ENCODE results near the gene POFUT1. TPM values are rescaled to one million over a fixed set of nuclear protein-coding genes. Genes with fewer than 3 reads are reported as not detected.

The POFUT1 gene
- total RNA-seq, 1 experiment from 2014 or later: 29.4 TPM

DNA sequence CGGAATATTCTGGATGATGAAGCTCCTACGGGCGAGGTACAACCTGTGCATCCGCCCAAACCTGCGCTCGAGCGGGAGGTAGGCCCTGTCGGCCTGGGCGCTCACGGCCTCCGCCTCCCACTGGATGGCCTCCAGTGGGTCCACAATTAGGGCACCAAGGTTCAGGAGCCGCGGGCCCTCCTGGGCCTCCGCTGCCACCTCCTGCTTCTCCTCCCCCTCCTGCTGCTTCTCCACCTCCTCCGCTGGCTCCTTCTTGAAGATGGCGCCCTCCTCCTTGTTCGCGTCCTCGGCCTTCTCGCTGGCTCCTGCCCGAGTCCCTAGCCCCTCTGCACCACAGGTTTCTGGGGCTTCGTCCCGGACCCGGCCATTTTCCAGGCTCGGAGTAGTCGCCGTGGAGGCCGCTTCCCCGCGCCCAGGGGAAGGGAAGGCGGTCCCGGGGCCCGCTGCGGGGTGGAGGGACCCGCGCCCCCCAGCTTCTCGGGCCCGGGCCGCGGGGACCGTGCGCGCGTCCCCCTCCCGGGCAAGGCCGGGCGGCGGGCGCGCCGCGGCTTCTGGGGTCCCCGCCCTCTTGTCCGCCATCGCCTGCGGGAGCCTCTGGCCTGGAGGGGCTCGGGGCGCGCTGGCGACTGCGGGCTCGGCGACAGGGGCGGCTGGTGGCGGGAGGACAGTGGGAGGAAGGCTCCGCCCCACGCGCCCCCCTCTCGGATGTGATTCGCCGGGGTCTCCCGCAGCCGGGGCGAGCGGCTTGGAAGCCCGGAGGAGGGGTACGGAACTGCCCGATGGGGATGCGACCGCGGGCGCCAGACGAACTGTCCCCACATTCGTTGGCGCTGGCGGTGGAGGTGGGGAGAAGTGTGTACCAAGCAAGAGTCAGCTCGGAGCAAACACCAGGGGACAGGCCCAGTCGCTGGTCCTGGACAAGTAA, 17.7 kb upstream of the POFUT1 start (continued):
- TF ChIP-seq TEAD1 (CRISPR knock-in tag; IDR thresholded peaks at IDR 0.05) (0 out of 2 replicates have a peak, but pooled peaks have one; percentile 8), OVOL2 (CRISPR knock-in tag; IDR thresholded peaks at IDR 0.05; ENCODE audit: borderline replicate concordance) (no peak), SMAD3 (CRISPR knock-in tag; IDR thresholded peaks at IDR 0.05; ENCODE audit: borderline replicate concordance) (no peak), ZNF263 (CRISPR knock-in tag; IDR thresholded peaks at IDR 0.05; ENCODE audit: low read depth) (0 out of 2 replicates have a peak, but pooled peaks have one; percentile 4), ZSCAN18 (CRISPR knock-in tag; IDR thresholded peaks at IDR 0.05) (no peak)
- TF ChIP-seq, protein P1, sequence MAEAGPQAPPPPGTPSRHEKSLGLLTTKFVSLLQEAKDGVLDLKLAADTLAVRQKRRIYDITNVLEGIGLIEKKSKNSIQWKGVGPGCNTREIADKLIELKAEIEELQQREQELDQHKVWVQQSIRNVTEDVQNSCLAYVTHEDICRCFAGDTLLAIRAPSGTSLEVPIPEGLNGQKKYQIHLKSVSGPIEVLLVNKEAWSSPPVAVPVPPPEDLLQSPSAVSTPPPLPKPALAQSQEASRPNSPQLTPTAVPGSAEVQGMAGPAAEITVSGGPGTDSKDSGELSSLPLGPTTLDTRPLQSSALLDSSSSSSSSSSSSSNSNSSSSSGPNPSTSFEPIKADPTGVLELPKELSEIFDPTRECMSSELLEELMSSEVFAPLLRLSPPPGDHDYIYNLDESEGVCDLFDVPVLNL (CRISPR knock-in tag; IDR thresholded peaks at IDR 0.05; ENCODE audit: borderline replicate concordance, low read depth): peak; percentile 78; the same call in 1 of the 2 replicates

DNA sequence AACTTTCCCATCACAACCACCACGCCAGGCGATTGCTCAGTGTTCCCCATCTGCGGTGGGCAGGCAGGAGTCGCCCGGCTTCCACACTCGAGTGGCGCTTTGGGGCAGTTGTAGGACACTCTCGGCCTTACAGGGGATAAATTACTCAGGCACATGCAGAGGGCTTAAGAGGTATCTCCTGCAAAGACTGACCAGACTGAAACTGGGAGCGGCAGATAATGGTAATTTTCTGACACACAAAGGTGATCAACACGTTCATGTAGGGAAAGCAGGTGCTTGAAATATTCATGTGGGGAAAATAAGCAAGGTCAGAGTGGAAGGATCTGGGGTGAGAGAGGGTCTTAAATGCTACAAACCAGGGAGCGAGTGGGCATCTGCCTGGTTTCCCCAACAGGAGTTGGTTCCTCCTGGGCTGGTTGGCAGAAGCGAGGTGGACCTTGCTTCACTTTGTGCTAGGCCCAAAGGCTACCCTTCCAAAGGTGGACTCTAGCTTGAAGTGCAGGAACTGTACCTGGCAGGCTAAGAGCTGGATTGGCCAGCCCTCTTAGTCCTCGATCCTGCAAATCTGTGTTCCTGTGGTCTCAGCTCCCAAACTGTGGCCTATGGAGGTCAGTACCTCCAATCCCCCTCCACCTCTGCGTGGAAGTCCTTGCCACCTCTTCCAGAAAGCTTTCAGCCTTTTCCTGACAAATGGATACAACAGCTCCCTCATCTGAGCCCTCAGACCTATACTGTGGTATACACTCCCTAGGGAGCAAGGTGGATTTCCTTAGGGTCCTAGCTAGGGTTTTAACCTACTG, 16.9 kb upstream of the POFUT1 start:
- Mint-ChIP-seq H3K4me3 (peak overlapping the region; percentile 75), H3K27me3 (ENCODE audit: low read depth) (no peaks in the 10 kb centered on the region; the same call in 1 of the 2 replicates), H3K36me3 (peaks cover 11% of the 10 kb centered on the region), H3K9me3 (no peaks in the 10 kb centered on the region), H3K27ac (no peak overlapping the region; the same call in 1 of the 2 replicates), H3K4me1 (peaks cover 20% of the 10 kb centered on the region)
- CTCF ChIA-PET: interaction anchor here (0.6 to 1.7 kb wide), 2 partner anchors 147 to 344 kb away, joined by 3 read pairs; no protein-coding TSS in a partner anchor
- ATAC-seq: peak; percentile 37
- POLR2A ChIA-PET: no interaction called here
- DNase-seq (ENCODE audit: low spot score): no peak
- TF ChIP-seq IRF2 (CRISPR knock-in tag; IDR thresholded peaks at IDR 0.05; ENCODE audit: borderline replicate concordance, low read depth) (no peak), TEAD4 (CRISPR knock-in tag; IDR thresholded peaks at IDR 0.05) (no peak), ZNF317 (CRISPR knock-in tag; IDR thresholded peaks at IDR 0.05; ENCODE audit: borderline replicate concordance, low read depth) (no peak), HMGA2 (CRISPR knock-in tag; IDR thresholded peaks at IDR 0.05) (no peak), NR3C1 (CRISPR knock-in tag; conservative IDR thresholded peaks at IDR 0.05; ENCODE audit: low read depth) (no peak), ZNF532 (CRISPR knock-in tag; IDR thresholded peaks at IDR 0.05; ENCODE audit: borderline replicate concordance) (no peak), JUN (CRISPR knock-in tag; IDR thresholded peaks at IDR 0.05) (no peak), E2F1 (CRISPR knock-in tag; IDR thresholded peaks at IDR 0.05) (no peak), MLX (CRISPR knock-in tag; IDR thresholded peaks at IDR 0.05) (0 out of 2 replicates have a peak, but pooled peaks have one; percentile 4), NFE2L1 (CRISPR knock-in tag; IDR thresholded peaks at IDR 0.05) (no peak)
- TF ChIP-seq, protein P2, sequence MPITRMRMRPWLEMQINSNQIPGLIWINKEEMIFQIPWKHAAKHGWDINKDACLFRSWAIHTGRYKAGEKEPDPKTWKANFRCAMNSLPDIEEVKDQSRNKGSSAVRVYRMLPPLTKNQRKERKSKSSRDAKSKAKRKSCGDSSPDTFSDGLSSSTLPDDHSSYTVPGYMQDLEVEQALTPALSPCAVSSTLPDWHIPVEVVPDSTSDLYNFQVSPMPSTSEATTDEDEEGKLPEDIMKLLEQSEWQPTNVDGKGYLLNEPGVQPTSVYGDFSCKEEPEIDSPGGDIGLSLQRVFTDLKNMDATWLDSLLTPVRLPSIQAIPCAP (CRISPR knock-in tag; IDR thresholded peaks at IDR 0.05): no peak
- TF ChIP-seq, protein P3, sequence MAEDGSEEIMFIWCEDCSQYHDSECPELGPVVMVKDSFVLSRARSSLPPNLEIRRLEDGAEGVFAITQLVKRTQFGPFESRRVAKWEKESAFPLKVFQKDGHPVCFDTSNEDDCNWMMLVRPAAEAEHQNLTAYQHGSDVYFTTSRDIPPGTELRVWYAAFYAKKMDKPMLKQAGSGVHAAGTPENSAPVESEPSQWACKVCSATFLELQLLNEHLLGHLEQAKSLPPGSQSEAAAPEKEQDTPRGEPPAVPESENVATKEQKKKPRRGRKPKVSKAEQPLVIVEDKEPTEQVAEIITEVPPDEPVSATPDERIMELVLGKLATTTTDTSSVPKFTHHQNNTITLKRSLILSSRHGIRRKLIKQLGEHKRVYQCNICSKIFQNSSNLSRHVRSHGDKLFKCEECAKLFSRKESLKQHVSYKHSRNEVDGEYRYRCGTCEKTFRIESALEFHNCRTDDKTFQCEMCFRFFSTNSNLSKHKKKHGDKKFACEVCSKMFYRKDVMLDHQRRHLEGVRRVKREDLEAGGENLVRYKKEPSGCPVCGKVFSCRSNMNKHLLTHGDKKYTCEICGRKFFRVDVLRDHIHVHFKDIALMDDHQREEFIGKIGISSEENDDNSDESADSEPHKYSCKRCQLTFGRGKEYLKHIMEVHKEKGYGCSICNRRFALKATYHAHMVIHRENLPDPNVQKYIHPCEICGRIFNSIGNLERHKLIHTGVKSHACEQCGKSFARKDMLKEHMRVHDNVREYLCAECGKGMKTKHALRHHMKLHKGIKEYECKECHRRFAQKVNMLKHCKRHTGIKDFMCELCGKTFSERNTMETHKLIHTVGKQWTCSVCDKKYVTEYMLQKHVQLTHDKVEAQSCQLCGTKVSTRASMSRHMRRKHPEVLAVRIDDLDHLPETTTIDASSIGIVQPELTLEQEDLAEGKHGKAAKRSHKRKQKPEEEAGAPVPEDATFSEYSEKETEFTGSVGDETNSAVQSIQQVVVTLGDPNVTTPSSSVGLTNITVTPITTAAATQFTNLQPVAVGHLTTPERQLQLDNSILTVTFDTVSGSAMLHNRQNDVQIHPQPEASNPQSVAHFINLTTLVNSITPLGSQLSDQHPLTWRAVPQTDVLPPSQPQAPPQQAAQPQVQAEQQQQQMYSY (CRISPR knock-in tag; IDR thresholded peaks at IDR 0.05): peak; percentile 98
